Adipose tissue (tissue), 3 donors: Measurements from ENCODE around the gene TXNDC12. TPM values are rescaled to one million over a fixed set of nuclear protein-coding genes. Genes with fewer than 3 reads are reported as not detected.
"Not testable (repeated sequence)": the region's sequence is repeated elsewhere in the genome, so short reads cannot be mapped to it uniquely, and the experiment has no call there.

Source experiments
- H3K27ac ChIP-seq: one replicate; pipeline ENCODE4 v1.5.1; 2013; ENCODE audit warnings: low read depth, low read length
- WGBS, 3 donors: extraction: QIAGEN DNeasy Blood & Tissue Kit; methylation state at CpG; one replicate each; pipeline ENCODE4 v1.1.7; 2013; 5-methylcytosine and 5-hydroxymethylcytosine counted together
- polyA plus RNA-seq, 3 donors: library from polyadenylated mRNA; stranded (reverse); fragments of 200-250 nt; gene quantifications; one replicate each; pipeline ENCODE4 v1.2.3, GENCODE V29; 2013
- donor health status: healthy with polysubstance abuse.
- donor health status: Bipolar disorder and iron deficiency.
- donor health status: healthy.

TXNDC12 gene
- polyA plus RNA-seq, 3 donors: 23.4 to 27.6 (median 25.6) TPM

DNA sequence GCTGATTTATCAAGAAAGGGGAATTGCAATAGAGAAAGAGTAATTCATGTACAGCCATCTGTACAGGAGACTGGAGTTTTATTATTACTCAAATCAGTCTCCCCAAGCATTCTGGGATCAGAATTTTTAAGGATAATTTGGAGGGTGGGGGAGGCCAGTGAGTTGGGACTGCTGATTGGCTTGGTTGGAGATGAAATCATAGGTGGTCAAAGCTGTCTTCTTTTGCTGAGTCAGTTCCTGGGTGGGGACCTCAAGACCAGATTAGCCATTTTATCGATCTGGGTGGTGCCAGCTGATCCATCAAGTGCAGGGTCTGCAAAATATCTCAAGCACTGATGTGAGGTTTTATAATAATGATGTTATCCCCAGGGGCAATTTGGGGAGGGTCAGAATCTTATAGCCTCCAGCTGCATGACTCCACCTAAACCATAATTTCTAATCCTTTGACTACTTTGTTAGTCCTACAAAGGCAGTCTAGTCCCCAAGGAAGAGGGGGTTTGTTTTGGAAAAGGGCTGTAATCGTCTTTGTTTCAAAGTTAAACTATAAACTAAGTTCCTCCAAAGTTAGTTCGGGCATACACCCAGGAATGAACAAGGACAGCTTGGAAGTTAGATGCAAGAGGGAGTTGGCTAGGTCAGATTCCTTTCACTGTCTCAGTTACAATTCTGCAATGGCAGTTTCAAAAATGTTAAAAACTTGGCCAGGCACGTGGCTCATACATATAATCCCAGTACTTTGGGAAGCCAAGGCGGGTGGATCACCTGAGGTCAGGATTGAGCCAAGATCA, 47.6 kb downstream of the TXNDC12 start:
- WGBS, 3 donors: 22 to 53% (median 46%) methylated on average over 5 of the region's 5 CpGs
- no peak overlapping the region for H3K27ac ChIP-seq

DNA sequence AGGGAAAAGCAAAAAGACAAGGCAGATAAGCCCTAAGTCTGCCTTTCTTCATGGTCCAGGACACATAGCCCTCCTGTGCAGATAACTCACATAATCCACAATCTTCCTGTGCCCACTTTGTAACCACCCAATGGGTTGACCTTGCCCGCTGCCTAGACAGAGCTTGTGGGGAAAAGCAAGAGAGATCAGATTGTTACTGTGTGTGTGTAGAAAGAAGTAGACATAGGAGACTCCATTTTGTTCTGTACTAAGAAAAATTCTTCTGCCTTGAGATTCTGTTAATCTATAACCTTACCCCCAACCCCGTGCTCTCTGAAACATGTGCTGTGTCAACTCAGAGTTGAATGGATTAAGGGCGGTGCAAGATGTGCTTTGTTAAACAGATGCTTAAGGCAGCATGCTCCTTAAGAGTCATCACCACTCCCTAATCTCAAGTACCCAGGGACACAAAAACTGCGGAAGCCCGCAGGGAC, 48.9 kb downstream of the TXNDC12 start:
- 35 to 54% (median 53%) methylated on average over 4 of the region's 5 CpGs for WGBS, 3 donors
- H3K27ac ChIP-seq: not testable (repeated sequence)

DNA sequence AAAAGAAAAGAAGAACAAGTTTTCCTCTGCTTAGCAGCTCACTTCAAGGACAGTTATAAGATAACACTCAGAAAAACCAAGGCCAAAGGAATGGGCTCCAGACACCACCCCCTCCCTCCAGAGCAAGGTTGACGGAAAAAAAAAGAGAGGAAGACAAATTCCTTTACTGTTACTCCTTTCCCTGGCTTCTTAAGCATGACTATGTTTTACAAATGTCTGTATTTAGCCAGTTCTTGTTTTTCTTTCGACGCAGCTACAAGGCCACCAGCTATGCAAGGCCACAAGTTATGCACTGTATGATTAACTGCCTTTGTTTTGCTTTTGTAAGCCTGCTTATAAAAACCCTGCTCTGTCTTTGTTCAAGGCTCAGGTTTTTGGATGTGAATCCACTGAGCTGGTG, 49.4 kb downstream of the TXNDC12 start:
- 26 to 51% (median 42%) methylated on average over 3 of the region's 3 CpGs for WGBS, 3 donors
- H3K27ac ChIP-seq: not testable (repeated sequence)

DNA sequence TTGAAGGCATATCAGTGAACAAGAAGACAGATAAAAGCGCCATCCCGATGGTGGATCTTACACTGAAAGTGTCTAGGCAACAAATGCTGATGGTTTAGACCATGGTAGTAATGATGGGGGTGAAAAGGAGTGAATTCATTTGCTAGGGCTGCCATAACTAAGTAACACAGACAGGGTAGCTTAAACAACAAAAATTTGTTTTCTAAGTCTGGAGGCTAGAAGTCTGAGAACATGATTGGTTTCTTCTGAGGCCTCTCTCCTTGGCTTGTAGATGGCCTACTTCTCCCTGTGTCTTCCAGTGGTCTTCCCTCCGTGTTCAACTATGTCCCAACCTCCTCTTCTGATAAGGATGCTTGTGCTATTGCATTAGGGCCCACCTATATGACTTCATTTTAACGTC, 51.1 kb downstream of the TXNDC12 start:
- WGBS, 3 donors: 57 to 71% (median 62%) methylated on average over 4 of the region's 4 CpGs

DNA sequence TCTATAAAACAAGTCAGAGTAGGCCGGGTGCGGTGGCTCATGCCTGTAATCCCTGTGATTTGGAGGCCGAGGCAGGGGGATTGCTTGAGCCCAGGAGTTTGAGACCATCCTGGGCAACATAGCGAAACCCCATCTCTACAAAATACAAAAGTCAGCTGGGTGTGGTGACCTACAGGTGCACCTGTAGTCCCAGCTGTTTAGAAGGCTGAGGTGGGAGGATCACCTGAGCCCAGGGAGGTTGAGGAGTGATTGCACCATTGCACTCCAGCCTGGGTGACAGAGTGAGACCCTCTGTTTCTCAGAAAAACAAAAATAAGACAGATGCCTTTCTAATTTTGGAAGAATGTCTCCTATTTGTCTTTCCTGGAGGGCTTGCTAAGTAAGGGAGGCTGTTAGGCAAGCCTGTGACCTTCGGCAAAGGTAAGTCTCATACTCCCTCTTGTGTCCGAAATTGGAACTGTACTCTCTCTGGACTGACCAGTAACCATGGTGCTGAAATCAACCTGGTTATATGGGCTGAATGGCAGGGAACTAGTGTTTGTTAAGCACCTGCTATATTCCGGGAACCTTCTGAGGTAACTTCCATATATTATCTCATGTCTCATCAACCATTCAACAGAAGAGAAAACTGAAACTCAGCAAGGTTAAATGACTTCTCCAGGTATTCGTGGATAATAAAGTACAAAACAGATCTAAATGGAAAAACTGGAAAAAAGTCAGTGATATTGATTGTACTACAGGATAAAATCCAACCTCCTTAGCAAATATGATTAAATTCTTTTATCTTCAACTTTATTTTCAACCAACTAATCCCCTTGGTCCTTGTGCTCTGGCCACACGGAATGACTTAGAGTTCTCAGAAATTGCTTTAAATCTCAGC, 52.7 kb downstream of the TXNDC12 start:
- 40 to 55% (median 54%) methylated on average over 9 of the region's 9 CpGs for WGBS, 3 donors
- no peak overlapping the region for H3K27ac ChIP-seq

More for the DNA sequence above, 51.1 kb downstream of the TXNDC12 start:
- H3K27ac ChIP-seq: no peak overlapping the region

DNA sequence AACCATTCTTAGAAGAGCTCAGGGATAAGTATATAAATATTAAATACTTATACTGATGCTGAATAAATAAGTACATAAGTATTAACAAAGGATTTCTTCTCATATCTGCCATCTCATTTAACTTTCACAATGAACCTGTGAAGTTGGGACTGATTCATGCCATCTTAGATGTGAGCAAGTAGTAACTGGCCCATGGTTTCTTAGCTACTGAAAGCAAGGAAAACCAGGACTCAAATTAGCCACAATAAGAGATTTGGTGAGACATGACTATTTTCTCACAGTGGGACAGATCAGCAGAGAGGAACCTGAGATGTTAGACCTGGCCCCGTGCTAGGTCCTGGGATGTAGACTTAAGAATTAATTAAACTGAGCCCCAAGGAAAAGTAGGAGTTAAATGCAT, 56.3 kb downstream of the TXNDC12 start:
- 78 to 92% (median 90%) methylated on average over 1 of the region's 1 CpG for WGBS, 3 donors
- H3K27ac ChIP-seq: no peak overlapping the region

DNA sequence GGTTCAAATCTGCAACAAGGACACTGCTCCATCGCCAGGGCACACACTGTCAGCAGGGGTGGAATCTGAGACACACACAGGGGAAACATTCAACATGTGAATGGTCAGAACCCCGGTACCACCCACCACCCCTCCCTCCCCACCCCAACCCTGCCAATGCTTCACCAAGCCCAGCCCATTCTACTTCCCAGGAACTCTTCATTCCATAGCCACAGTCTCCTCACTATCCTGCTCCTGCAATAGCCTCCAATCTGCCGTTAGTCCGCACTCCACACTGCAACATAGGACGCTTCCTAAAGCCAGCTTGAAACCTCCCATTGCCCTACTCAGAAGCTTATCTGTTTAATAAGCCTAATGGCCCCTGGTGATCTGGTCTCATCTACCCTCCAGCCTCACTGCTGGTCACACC, 57.0 kb downstream of the TXNDC12 start:
- no peak overlapping the region for H3K27ac ChIP-seq
- WGBS, 3 donors: 47 to 64% (median 53%) methylated on average over 5 of the region's 5 CpGs

DNA sequence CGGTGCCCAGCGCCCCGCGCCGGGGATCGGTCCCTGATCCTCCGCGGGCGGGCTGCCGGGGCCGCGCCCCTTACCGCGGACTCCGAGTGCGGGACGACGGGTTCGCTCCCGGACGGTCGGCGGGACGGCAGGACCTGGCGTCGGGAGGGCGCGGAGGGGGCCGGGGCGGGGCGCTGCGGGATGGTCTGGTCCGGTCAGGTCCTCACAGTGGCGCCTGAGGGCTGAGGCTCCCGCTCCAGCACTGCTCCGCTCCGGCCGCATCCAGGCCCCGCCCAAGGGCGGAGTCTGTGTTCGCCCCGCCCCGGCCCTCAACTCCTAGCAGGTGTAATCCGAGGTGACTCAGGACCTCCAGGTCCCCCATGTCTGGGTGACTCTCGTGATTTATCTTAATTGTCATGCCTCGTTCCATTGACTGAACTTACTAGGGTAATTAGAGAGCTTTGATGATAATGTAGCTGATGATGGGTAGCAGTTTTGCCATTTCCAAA, 64.5 kb downstream of the TXNDC12 start, which contains the start of gene RAB3B:
Gene RAB3B, minus strand, starts transcription at position 223 of the 488 bp plus-strand sequence. CDS start 13,583 bp downstream, outside the sequence.
- 0 to 2% (median 1%) methylated on average over 24 to 46 of the region's 46 CpGs for WGBS, 3 donors
- no peak within 1 kb of the TSS for H3K27ac ChIP-seq

DNA sequence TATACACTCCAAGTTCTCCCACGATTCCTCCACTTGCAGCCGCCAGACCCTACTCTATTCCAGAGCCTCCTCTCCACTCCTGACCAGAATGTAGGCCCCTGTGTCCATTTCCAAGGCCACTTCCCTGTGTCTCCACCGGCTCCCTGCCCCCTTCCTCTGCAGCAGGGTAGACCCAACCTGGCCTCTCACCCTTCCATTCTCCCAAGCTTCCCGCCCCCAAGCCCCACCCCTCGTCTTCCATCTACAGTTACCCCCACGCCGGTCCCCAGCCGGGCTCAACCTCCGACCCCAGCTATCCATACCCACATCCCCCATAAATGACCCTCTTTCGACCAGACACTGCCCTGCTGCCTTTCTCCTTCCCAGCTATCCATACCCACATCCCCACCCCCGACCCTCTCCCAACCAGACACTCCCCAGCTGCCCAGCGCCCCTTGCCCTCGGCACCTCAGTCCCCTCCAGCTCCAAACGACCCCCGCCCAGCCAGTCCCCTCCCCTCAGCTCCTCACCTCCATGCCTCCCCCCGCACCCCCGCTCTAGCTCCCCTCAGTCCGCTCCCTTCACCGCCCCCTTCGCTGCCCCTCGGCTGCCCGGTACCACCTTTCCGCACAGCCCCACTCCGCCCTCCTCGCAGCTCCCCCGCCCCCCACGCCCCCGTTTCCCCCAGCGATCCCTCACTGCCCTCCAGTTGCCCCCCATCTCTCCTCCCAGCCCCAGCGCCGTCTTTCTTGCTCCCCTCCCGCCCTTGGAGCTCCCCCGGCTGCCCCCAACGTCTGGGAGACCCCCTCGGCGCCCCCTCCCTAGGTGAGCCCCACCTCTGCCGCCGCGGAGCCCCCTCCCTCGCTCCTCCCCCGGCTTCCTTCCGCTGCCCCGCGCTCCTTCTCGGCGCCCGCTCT, 65.2 kb downstream of the TXNDC12 start:
- WGBS, 3 donors: 13 to 14% (median 14%) methylated on average over 39 to 47 of the region's 47 CpGs
- no peak overlapping the region for H3K27ac ChIP-seq

DNA sequence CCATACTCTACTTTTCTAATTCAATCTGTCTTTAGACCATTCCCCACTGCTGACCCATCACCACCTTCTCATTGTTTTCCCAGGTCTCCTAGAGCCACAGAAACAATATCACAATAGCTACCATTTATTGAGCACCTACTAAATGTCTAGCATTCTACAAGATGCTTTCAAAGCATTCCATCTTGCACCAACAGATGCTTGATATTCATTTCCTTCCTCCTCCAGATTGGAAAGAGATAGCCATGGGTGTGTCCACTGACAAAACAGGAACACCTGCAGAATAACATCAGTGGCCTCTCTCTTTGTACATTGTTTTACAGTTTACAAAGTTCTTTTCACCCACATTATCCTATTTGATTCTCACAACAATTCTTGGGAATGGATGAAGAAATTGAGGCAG, 66.7 kb downstream of the TXNDC12 start:
- H3K27ac ChIP-seq: no peak overlapping the region

DNA sequence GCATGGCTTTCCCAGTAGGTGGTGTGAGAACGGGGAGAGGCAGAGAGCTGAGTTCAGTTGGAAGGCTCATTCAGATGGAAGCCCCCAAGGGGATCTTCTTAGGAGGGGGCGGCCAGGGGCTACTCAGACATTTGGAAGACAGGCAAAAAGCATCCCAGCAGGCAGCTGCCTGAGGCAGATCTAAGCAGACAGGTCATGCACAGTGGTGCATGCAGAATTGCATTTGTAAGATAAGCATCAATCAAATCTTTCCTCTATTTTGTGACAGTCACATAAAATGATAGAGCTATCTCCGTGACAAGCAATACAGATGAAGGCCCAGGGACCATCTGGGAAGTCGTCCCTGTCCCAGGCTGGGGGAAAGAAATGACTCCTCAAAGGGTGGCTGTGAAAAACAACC, 68.3 kb downstream of the TXNDC12 start:
- 77 to 82% (median 78%) methylated on average over 4 of the region's 4 CpGs for WGBS, 3 donors
- no peak overlapping the region for H3K27ac ChIP-seq

DNA sequence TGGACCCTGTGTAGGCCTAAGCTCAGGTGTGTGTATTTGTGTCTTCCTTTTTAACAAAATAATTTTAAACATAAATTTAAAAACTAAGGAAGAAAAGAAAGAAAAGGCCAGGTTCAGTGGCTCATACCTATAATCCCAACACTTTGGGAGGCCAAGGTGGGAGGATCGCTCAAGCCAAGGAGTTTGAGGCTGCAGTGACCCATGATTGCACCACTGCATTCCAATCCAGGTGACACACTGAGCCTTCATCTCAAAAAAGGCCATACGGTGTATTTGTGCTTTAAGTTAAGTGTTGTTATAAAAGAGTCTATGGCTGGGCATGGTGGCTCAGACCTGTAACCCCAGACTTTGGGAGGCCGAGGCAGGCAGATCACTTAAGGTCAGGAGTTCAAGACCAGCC, 72.8 kb downstream of the TXNDC12 start:
- H3K27ac ChIP-seq: no peak overlapping the region
- WGBS, 3 donors: 89 to 93% (median 93%) methylated on average over 3 of the region's 3 CpGs

DNA sequence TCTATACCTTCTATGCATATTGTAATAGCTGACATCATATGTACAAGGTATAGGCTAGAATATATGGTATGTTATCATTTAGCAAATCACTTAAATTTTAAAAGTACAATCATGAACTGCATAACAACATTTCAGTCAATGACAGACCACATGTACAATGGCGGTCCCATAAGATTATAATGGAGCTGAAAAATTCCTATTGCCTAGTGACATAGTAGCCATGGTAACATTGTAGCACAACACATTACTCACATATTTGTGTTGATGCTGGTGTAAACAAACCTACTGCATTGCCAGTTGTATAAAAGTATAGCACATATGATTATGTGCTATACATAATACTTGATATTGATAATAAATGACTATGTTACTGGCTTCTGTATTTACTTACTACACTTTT, 73.4 kb downstream of the TXNDC12 start:
- WGBS, 3 donors: 83 to 98% (median 95%) methylated on average over 1 of the region's 1 CpG
- no peak overlapping the region for H3K27ac ChIP-seq

DNA sequence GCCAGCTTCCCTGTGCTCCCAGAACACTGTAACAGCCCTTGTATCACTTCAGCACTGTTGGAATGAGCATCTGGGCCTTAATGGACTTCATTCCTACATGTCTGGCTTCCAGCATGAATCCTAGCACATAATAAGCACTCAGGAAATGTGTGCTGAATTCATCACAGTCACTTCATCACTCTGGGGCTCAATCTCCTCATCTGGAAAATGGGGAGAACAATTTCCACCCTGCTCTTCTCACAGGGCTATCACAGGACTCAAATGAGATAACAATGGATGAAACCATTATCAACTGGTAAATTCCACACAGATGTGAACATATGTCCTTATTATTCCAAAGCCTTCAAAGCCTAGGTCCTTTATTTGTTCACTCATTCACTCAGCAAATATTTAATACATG, 76.9 kb downstream of the TXNDC12 start:
- H3K27ac ChIP-seq: no peak overlapping the region

DNA sequence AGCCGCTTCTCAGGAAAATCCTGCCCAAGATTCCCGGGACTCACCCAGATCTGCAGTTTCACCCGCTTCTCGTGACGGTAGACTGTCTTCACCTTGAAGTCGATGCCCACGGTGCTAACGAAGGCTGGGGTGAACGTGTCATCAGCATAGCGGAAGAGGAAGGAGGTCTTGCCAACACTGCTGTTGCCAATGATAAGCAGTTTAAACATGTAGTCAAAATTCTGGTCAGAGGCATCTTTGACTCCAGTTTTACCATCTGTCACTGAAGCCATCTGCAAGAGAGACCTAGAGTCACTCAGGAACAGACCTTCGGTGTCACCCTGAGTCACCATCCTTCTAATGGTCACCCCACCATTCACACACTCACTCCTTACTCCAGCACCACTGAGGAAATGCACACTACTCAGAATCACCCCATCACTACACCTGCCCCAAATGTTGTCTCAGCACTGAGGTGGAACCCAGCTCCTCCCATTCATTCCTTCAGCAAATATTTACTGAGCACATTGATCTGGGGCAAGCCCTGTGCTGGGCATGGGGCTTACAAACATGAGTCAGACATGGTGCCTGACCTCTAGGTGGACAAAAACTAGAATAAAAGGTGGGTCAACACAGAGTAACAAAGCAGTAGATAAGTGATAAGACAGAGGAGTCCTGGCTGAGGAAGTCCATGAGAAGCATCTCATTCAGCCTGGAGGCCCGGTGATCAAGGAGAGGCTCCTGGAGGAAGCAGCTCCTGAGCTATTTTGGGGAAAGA, 78.0 kb downstream of the TXNDC12 start:
- H3K27ac ChIP-seq: no peak overlapping the region
- WGBS, 3 donors: 81 to 85% (median 81%) methylated on average over 12 of the region's 12 CpGs

DNA sequence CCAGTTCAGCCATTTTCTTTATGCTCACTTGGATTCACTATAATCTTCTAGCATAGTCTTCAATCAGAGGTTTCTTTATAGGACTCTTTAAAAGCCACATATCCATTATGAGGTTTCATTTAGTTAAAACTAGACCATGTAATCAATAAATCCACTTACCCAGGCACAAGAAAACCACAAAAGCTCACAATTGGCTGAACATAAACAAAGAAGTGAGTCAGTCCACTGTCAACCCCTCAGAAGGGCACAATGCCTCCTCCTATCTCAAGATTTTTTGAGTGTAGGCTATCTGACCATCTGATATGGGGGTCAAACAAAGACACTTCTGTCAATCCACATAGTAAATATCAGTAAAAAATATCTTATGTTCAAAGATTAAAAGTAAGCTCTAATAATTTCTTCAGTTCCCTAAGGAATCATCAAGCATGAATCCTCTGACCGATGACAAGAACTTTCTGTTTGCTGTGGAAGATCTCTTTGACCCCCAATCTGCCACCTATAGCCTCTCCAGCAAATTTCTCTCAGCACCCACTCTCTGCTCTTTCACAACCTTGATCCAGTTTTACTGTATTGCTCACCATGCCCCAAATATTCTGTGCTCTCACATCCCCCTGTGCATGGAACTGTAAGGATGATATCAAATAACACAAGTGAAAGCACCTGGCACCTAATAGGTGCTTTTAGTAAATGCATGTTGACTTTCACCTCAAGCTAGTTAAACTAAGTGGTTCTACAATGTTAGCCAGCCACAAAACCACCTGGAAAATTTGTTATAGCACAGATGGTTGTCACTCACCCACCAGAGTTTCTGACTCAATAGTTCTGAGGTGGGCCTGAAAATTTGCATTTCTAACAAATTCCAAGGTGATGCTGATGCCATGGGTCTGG, 81.2 kb downstream of the TXNDC12 start:
- H3K27ac ChIP-seq: no peak overlapping the region
- 73 to 90% (median 85%) methylated on average over 1 of the region's 1 CpG for WGBS, 3 donors
